Mesenchymal stem cell (in vitro differentiated cells and primary cell): Measurements from ENCODE around the gene RAB10.

Experiments
- DNase-seq: peaks from one replicate; pipeline ENCODE4 v3.0.0-alpha.2; 2013
- H2AFZ ChIP-seq: one replicate; pipeline ENCODE4 v1.6.1; 2013; ENCODE audit warnings: low read depth, mild to moderate bottlenecking, control low read depth, inconsistent platforms, low read length, moderate library complexity
- H2AK5ac ChIP-seq: 2 replicates; pipeline ENCODE4 v1.6.1; 2013; ENCODE audit warnings: low read length, moderate library complexity, mild to moderate bottlenecking, inconsistent platforms; ENCODE audit not compliant: severe bottlenecking
- H2BK120ac ChIP-seq: one replicate; pipeline ENCODE4 v1.6.1; 2013; ENCODE audit warnings: low read depth, mild to moderate bottlenecking, inconsistent platforms, low read length, moderate library complexity
- H2BK12ac ChIP-seq, 2 experiments: one replicate each; pipeline ENCODE4 v1.6.1; 2013; ENCODE audit warnings: inconsistent platforms in 2 of 2, low read length in 2 of 2, mild to moderate bottlenecking in 2 of 2, moderate library complexity in 2 of 2, control low read depth in 1 of 2
- H2BK15ac ChIP-seq: one replicate; pipeline ENCODE4 v1.6.1; 2013; ENCODE audit warnings: mild to moderate bottlenecking, low read depth, inconsistent platforms; ENCODE audit not compliant: poor library complexity, severe bottlenecking
- H2BK5ac ChIP-seq: 2 replicates; pipeline ENCODE4 v1.6.1; 2013; ENCODE audit warnings: low read depth, mild to moderate bottlenecking, low read length, control low read depth, inconsistent platforms; ENCODE audit not compliant: poor library complexity, severe bottlenecking
- H3K14ac ChIP-seq, 2 experiments: one replicate each; pipeline ENCODE4 v1.6.1; 2013; ENCODE audit warnings: inconsistent platforms in 2 of 2, low read length in 2 of 2, control low read depth in 1 of 2, mild to moderate bottlenecking in 1 of 2, moderate library complexity in 1 of 2
- H3K18ac ChIP-seq, 2 experiments: one replicate each; pipeline ENCODE4 v1.6.1; 2013; ENCODE audit warnings: inconsistent platforms in 2 of 2, low read length in 2 of 2, control low read depth in 1 of 2, low read depth in 1 of 2, mild to moderate bottlenecking in 1 of 2
- H3K23ac ChIP-seq, 2 experiments: one replicate each; pipeline ENCODE4 v1.6.1; 2013; ENCODE audit warnings: inconsistent platforms in 2 of 2, low read length in 2 of 2, mild to moderate bottlenecking in 2 of 2, moderate library complexity in 2 of 2, control low read depth in 1 of 2
- H3K27ac ChIP-seq: 2 replicates; pipeline ENCODE4 v1.5.1; 2013; ENCODE audit warnings: mild to moderate bottlenecking, moderate library complexity, low read length, control low read depth, inconsistent platforms; ENCODE audit not compliant: poor library complexity, severe bottlenecking
- H3K27me3 ChIP-seq, 2 experiments: 2 replicates each; pipeline versions ENCODE4 v1.6.1 to v1.7.0; 2013; ENCODE audit warnings: low read length in 2 of 2, mild to moderate bottlenecking in 2 of 2, moderate library complexity in 2 of 2, control low read depth in 1 of 2, inconsistent platforms in 1 of 2; ENCODE audit not compliant: control insufficient read depth in 1 of 2, insufficient read depth in 1 of 2
- H3K36me3 ChIP-seq, 2 experiments: 2 replicates each; pipeline versions ENCODE4 v1.6.1 to v1.7.0; 2013; ENCODE audit warnings: low read length in 2 of 2, control low read depth in 1 of 2, inconsistent platforms in 1 of 2, low read depth in 1 of 2, mild to moderate bottlenecking in 1 of 2; ENCODE audit not compliant: insufficient read depth in 2 of 2, control insufficient read depth in 1 of 2
- H3K4ac ChIP-seq, 2 experiments: one replicate each; pipeline ENCODE4 v1.6.1; 2013; ENCODE audit warnings: inconsistent platforms in 2 of 2, low read length in 2 of 2, mild to moderate bottlenecking in 2 of 2, moderate library complexity in 2 of 2, control low read depth in 1 of 2, low read depth in 1 of 2
- H3K4me1 ChIP-seq: 2 replicates; pipeline ENCODE4 v1.6.1; 2013; ENCODE audit warnings: low read depth, low read length, control low read depth; ENCODE audit not compliant: control insufficient read depth, insufficient read depth
- H3K4me2 ChIP-seq: 2 replicates; pipeline ENCODE4 v1.6.1; 2013; ENCODE audit warnings: low read length, mild to moderate bottlenecking, inconsistent platforms; ENCODE audit not compliant: poor library complexity, severe bottlenecking
- H3K4me3 ChIP-seq, 2 experiments: 2 replicates each; pipeline versions ENCODE4 v1.5.1 to v1.7.0; 2013; ENCODE audit warnings: low read length in 2 of 2, mild to moderate bottlenecking in 2 of 2, control low read depth in 1 of 2, low read depth in 1 of 2; ENCODE audit not compliant: insufficient read depth in 1 of 2
- H3K79me1 ChIP-seq: replicated peaks from 2 replicates; pipeline ENCODE4 v1.6.1; 2013; ENCODE audit warnings: mild to moderate bottlenecking, control low read depth, low read length, inconsistent platforms; ENCODE audit not compliant: poor library complexity, severe bottlenecking
- H3K9ac ChIP-seq: 2 replicates; pipeline ENCODE4 v1.7.0; 2013; ENCODE audit warnings: mild to moderate bottlenecking, low read length, moderate library complexity
- H3K9me3 ChIP-seq: 2 replicates; pipeline ENCODE4 v1.7.0; 2013; ENCODE audit warnings: mild to moderate bottlenecking, low read length; ENCODE audit not compliant: control insufficient read depth
- H4K8ac ChIP-seq: one replicate; pipeline ENCODE4 v1.6.1; 2013; ENCODE audit warnings: inconsistent platforms, mild to moderate bottlenecking, low read length, moderate library complexity
- H4K91ac ChIP-seq: one replicate; pipeline ENCODE4 v1.6.1; 2013; ENCODE audit warnings: mild to moderate bottlenecking, low read length, inconsistent platforms
- WGBS: methylation state at CpG from one replicate; pipeline ENCODE4 v1.1.7; 2013; ENCODE audit warnings: mixed read lengths; 5-methylcytosine and 5-hydroxymethylcytosine counted together

Gene RAB10

GRCh38 chr2:25992556-25992955, 41.3 kb upstream of the RAB10 start:
- H2BK120ac ChIP-seq: no peak overlapping the region
- no peaks in the 10 kb centered on the region for H3K27me3 ChIP-seq
- 85% methylated on average over 8 of the region's 8 CpGs for WGBS
- no peak overlapping the region for H4K91ac ChIP-seq
- H3K4me1 ChIP-seq: no peaks in the 10 kb centered on the region
- no peak overlapping the region for H2BK5ac ChIP-seq
- H2BK15ac ChIP-seq: no peak overlapping the region
- H3K14ac ChIP-seq: no peak overlapping the region
- no peaks in the 10 kb centered on the region for H3K36me3 ChIP-seq
- no peak overlapping the region for H3K23ac ChIP-seq
- no peak overlapping the region for H3K4me2 ChIP-seq
- H3K18ac ChIP-seq: no peak overlapping the region
- H3K4me3 ChIP-seq: no peak overlapping the region
- no peak for DNase-seq
- no peak overlapping the region for H3K4ac ChIP-seq
- no peaks in the 10 kb centered on the region for H3K79me1 ChIP-seq
- H4K8ac ChIP-seq: no peak overlapping the region
- H3K27ac ChIP-seq: no peak overlapping the region
- no peaks in the 10 kb centered on the region for H3K9me3 ChIP-seq
- no peak overlapping the region for H2BK12ac ChIP-seq
- no peak overlapping the region for H3K9ac ChIP-seq
- H2AFZ ChIP-seq: no peak overlapping the region
- H2AK5ac ChIP-seq: no peak overlapping the region

GRCh38 chr2:25993049-25993448, 40.8 kb upstream of the RAB10 start:
- H2BK15ac ChIP-seq: no peak overlapping the region

GRCh38 chr2:25994509-25994908, 39.4 kb upstream of the RAB10 start:
- H3K27me3 ChIP-seq: no peaks in the 10 kb centered on the region
- H3K9ac ChIP-seq: no peak overlapping the region
- no peak overlapping the region for H2BK120ac ChIP-seq
- no peaks in the 10 kb centered on the region for H3K9me3 ChIP-seq
- H4K8ac ChIP-seq: no peak overlapping the region
- no peak overlapping the region for H3K27ac ChIP-seq
- H2BK12ac ChIP-seq: no peak overlapping the region
- no peaks in the 10 kb centered on the region for H3K79me1 ChIP-seq
- no peak overlapping the region for H3K18ac ChIP-seq
- H3K4me3 ChIP-seq: no peak overlapping the region
- no peak overlapping the region for H4K91ac ChIP-seq
- H3K4ac ChIP-seq: no peak overlapping the region
- H3K23ac ChIP-seq: no peak overlapping the region
- no peak overlapping the region for H2BK15ac ChIP-seq
- H3K14ac ChIP-seq: no peak overlapping the region
- 95% methylated on average over 15 of the region's 15 CpGs for WGBS
- no peaks in the 10 kb centered on the region for H3K36me3 ChIP-seq
- no peak overlapping the region for H2AK5ac ChIP-seq
- H3K4me2 ChIP-seq: no peak overlapping the region
- peaks cover 3% of the 10 kb centered on the region for H3K4me1 ChIP-seq
- no peak overlapping the region for H2AFZ ChIP-seq
- no peak for DNase-seq
- H2BK5ac ChIP-seq: no peak overlapping the region

More at GRCh38 chr2:25993049-25993448, 40.8 kb upstream of the RAB10 start:
- no peak overlapping the region for H3K27ac ChIP-seq
- no peak overlapping the region for H3K18ac ChIP-seq
- no peak overlapping the region for H2BK5ac ChIP-seq
- no peak overlapping the region for H2BK12ac ChIP-seq
- no peak overlapping the region for H2AK5ac ChIP-seq
- H4K8ac ChIP-seq: no peak overlapping the region
- DNase-seq: no peak
- H3K4me1 ChIP-seq: peaks cover 3% of the 10 kb centered on the region
- no peaks in the 10 kb centered on the region for H3K9me3 ChIP-seq
- no peak overlapping the region for H3K4me3 ChIP-seq
- H3K27me3 ChIP-seq: no peaks in the 10 kb centered on the region
- no peak overlapping the region for H3K14ac ChIP-seq
- no peak overlapping the region for H3K23ac ChIP-seq
- no peak overlapping the region for H3K4me2 ChIP-seq
- 92% methylated on average over 5 of the region's 5 CpGs for WGBS
- H2AFZ ChIP-seq: no peak overlapping the region
- no peaks in the 10 kb centered on the region for H3K36me3 ChIP-seq
- no peak overlapping the region for H4K91ac ChIP-seq
- no peaks in the 10 kb centered on the region for H3K79me1 ChIP-seq
- no peak overlapping the region for H2BK120ac ChIP-seq
- no peak overlapping the region for H3K9ac ChIP-seq
- no peak overlapping the region for H3K4ac ChIP-seq

- Histone ChIP-seq H3K9ac (no peak overlapping the region), H4K8ac (no peak overlapping the region), H3K79me1 (no peaks in the 10 kb centered on the region), H3K27ac (no peak overlapping the region), H2BK15ac (no peak overlapping the region), H3K23ac (no peak overlapping the region), H4K91ac (no peak overlapping the region), H3K14ac (no peak overlapping the region), H2BK12ac (no peak overlapping the region), H3K27me3 (no peaks in the 10 kb centered on the region), H2BK120ac (no peak overlapping the region), H3K9me3 (no peaks in the 10 kb centered on the region), H3K4ac (no peak overlapping the region), H3K36me3 (no peaks in the 10 kb centered on the region), H3K4me3 (no peak overlapping the region), H2BK5ac (no peak overlapping the region), H2AFZ (no peak overlapping the region), H3K4me1 (peaks cover 7% of the 10 kb centered on the region), H3K18ac (no peak overlapping the region), H3K4me2 (no peak overlapping the region), H2AK5ac (no peak overlapping the region)
- WGBS: 69% methylated on average over 1 of the region's 1 CpG
- DNase-seq: no peak
Measured at GRCh38 chr2:25996844-25997243, 37.0 kb upstream of the RAB10 start.
